Measurements from ENCODE around the gene PTPRD. TPM values are rescaled to one million over a fixed set of nuclear protein-coding genes. Genes with fewer than 3 reads are reported as not detected.

PTPRD gene
- total and polyA plus RNA-seq, 9 of the 15 experiments (the other 6 are each of a cell fraction or from before 2014, with no cell fraction given): 0.11 TPM; not detected in 8

- no peaks in the 10 kb centered on the region; the same call in 1 of the 2 replicates for H3K9me3 ChIP-seq (replicated peaks; ENCODE audit: control insufficient read depth, insufficient read depth, low read depth, low read length)
- no peak overlapping the region for H2AFZ ChIP-seq (ENCODE audit: low read depth, low read length)
- CTCF ChIA-PET (ENCODE audit: low intra/inter-chr PET ratio): no interaction called here
- H3K27me3 ChIP-seq (ENCODE audit: control insufficient read depth in 2 of 2, insufficient read depth in 2 of 2, low read length in 2 of 2): no peaks in the 10 kb centered on the region
- ATAC-seq: no peak
- WGBS (ENCODE audit: insufficient coverage, low coverage, missing lambda C conversion rate): 0% methylated on average over 3 of the region's 3 CpGs
- H3K9ac ChIP-seq (ENCODE audit: insufficient read depth in 1 of 2, low read depth in 2 of 2, low read length in 2 of 2): no peak overlapping the region
- no peaks in the 10 kb centered on the region for H3K79me2 ChIP-seq (ENCODE audit: control insufficient read depth, insufficient read depth, low read length)
- intact Hi-C loops (cut with micrococcal nuclease): no loop called here
- no peaks in the 10 kb centered on the region for H3K4me1 ChIP-seq (replicated peaks in 1 of 2; ENCODE audit: control insufficient read depth in 2 of 2, insufficient read depth in 2 of 2, low read length in 2 of 2)
- FAIRE-seq: no peak
- DNase-seq (ENCODE audit: extremely low read depth in 1 of 4, low spot score in 3 of 4): no peak
- H3K4me3 ChIP-seq: no peak overlapping the region
- POLR2A ChIA-PET: no interaction called here
- no TSS peak for BruUV-seq (replicated peaks)
- H3K36me3 ChIP-seq (ENCODE audit: control insufficient read depth, insufficient read depth, low read length): no peaks in the 10 kb centered on the region
- H3K9me1 ChIP-seq (ENCODE audit: control insufficient read depth, insufficient read depth, low read length): no peaks in the 10 kb centered on the region
- H3K27ac ChIP-seq (ENCODE audit: extremely low read depth, low read depth, low read length): no peak overlapping the region
- in situ Hi-C loops (cut with MboI): no loop called here
- no peaks in the 10 kb centered on the region for H4K20me1 ChIP-seq (replicated peaks; ENCODE audit: control insufficient read depth, insufficient read depth, low read length)
- no peak overlapping the region for H3K4me2 ChIP-seq (ENCODE audit: insufficient read depth, low read length)
- TF ChIP-seq SREBF2 (CRISPR knock-in tag; IDR thresholded peaks at IDR 0.05) (no peak), HINFP (tag; conservative IDR thresholded peaks at IDR 0.05; ENCODE audit: low read depth) (no peak), CBFA2T3 (IDR thresholded peaks at IDR 0.05) (no peak), THRB (CRISPR knock-in tag; conservative IDR thresholded peaks at IDR 0.05) (no peak), ZBTB2 (IDR thresholded peaks at IDR 0.05) (no peak), SMAD4 (CRISPR knock-in tag; conservative IDR thresholded peaks at IDR 0.05) (no peak), MGA (IDR thresholded peaks at IDR 0.05) (no peak)
Measured at GRCh38 chr9:9016597-9016996, 1596.2 kb downstream of the PTPRD start.
